GM19351 (cell line): ENCODE data around the gene ABCG1.

ENCODE experiments used
- ATAC-seq: cut with Tn5 transposase; IDR thresholded peaks from one replicate; pipeline ENCODE4 v1.9.1; 2021; ENCODE audit warnings: mild to moderate bottlenecking, moderate library complexity; ENCODE audit not compliant: unreplicated experiment

The ABCG1 gene

DNA sequence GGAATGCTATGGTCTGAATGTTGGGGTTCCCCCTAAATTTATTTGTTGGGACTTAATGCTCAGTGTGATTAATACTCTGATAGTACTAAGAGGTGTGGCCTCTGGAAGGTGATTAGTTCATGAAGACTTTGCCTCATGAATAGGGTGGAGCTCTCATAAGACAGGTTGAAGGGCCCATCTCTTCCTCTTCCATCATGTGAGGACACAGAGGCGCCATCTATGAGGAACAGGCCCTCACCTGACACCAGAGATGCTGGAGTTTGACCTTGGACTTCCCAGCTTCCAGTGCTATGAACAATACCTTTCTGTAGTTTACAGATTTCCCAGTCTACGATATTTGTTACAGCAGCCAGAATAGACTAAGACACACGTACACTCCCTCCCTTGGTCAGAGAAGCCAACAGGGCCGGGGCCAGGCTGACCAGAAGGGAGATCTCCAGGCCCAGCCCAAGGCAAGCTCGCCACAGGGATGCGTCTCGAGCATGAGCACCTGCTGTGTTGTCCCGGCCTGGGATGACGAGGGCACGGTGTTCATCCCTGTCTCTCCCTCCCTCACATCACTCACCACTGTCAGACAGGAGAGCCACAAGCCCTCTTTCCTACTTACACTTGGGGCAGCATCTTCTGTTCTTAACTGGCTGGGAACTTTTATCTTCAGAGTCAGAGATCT is 4.7 kb upstream of the ABCG1 start:
- no peak for ATAC-seq

DNA sequence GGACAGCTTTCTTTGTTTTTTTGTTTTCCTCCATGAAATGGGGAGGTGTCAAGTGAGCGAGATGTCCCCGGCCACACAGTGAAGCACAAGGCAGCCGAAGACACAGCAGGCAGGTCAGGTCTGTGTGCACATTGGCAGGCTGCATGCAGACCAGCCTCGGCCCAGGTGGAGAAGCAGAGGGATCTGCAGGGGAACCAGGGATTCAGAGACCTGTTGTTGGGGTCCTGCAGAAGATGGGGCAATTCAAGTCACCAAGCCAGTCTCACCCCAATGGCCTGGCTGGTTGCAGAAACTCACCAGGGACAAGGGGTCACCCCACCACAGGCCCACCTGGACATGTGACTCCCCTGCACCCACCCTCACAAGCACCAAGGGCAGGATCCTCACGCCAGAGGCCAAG is 4.0 kb upstream of the ABCG1 start:
- ATAC-seq, result no peak

GRCh38 chr21:42215942-42216725 is 2.8 kb upstream of the ABCG1 start:
- ATAC-seq, result no peak

- ATAC-seq, result no peak
These were observed 2.0 kb upstream of the ABCG1 start for GRCh38 chr21:42216726-42217572.

DNA sequence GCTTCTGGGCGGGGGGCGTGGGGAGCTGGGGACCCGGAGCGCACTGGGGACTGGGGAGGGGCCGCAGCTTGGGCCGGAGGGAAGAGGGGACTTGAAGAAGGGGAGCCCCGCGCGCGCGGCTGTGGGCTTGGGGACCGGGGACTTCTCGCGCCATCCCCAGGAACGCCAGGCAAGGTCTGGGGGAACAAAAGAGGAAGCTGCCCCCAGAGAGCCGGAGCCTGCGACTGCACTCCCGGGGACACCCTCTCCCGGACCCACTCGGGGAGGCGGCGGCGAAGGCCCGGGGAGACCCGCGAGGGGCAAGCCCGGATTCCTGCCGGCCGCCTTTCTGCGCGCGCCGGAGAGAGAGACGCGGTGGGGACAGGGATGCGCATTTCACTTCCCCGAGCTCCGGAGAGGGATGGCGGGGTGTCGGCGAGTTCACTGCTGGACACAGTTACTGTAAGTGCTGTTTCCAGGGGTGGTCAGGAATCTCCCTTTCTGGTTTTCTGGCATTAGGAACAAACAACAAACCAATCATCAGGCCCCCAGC is 732 bp downstream of the ABCG1 start:
- ATAC-seq, result peak; percentile 13

DNA sequence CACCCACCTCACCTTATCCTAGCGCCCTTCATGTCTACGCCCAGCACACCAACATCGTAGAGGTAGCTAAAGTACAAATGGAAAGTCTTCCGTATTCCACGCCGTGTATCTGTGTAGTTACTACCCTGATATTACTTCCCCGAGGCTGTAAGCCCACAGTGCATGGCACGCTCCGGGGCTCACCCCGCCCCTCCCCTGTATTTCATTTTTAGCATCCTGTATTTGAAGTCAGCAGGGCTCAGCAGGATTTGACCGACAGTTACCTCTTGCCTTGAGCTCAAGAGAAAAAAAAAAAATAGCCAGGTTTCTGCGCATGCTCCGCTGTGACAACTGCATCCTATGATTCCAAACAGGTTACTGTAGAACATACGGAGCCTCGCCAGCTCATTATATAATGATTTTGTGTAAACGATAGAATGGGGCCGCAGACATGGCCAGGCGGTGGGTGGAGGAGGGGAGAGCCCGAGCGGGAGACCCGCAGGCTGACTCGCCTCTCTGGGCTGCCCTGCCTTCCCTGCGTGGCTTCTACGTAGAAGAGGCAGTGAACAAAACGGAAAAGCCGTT is 1.3 kb downstream of the ABCG1 start:
- peak; percentile 53 for ATAC-seq

- no peak for ATAC-seq
These were observed 2.8 kb downstream of the ABCG1 start for GRCh38 chr21:42221581-42222345.

- ATAC-seq, result no peak
These were observed 3.4 kb downstream of the ABCG1 start for GRCh38 chr21:42222386-42222785.

DNA sequence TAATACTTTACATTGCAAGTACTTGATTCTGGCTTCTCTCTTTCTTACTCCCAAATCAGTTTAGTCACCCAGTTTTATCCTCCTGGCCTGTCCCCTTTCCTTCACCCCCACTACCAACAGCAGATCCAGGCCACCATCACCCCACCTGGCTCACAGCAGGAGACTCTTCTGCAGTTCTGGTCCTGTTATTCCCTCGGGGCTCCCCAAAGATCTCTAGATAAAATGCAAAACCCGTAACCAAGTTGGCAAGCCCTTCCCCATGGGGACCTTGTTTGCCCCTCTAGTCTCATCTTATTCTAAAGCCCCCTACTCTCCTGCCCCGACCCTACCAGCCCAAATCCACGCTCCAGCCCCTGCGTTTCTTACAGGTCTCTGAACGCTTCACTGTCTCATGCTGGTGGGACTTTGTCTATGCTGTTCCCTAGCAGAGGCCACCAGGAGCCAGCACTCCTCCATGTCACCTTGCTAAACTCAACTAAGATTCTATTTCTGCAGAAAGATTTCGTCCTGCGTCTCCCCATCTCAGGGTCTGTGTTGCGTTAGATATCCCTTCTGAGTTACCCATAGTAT is 4.0 kb downstream of the ABCG1 start:
- ATAC-seq, result no peak

DNA sequence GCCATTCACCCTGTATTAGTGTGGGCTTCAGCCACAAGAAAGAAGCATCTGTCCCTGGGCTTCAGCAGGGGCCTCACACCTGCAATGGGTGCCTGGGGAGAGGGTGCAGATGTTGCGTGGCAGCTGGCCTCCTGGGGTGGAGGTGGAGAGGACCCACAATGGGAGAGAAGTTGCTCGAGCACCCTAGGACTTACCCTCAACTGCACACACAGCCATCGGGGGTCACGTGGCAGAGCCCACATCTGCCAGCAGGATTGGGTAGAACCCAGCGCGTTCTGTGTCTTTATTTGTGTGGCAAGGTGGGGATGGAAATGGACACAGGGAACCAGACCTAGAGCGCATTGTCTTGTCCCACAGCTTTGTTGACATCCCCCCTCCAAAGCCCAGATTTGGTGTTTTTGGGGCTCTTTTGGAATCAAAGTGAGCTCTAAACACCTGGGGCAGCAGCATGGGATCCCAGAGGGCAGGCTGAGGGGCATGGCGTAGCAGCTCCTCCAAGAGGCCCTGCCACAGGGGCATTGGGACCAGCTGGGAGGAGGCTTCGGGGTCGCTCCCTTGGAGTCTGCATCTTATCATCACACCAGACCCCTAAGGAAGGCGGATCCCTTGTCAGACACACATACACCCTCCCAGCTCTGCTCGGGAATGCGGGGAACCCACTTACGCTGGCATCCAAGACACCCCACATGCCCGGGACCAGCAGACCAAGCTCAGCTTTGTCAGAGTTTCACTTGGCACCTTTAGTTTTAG is 5.1 kb downstream of the ABCG1 start:
- ATAC-seq, result no peak

DNA sequence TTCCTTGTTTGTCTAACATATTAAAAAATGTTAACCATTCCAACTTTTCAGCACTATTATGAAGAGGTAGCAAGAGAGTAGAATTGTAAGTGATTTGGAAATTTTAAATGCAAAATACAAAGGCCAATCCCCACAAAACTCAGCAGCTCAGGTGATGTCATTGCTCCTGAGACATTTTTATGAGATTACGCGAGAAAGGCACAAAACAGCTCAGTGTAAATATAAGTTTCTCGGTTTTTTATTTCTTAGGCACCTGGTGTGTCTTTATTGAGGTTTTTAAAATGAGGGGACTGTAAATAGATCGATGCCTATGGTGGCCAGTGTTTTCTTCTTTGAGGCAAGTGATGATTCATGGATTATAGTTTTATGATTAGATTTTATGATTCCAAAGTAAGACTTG is 6.1 kb downstream of the ABCG1 start:
- ATAC-seq, result no peak

DNA sequence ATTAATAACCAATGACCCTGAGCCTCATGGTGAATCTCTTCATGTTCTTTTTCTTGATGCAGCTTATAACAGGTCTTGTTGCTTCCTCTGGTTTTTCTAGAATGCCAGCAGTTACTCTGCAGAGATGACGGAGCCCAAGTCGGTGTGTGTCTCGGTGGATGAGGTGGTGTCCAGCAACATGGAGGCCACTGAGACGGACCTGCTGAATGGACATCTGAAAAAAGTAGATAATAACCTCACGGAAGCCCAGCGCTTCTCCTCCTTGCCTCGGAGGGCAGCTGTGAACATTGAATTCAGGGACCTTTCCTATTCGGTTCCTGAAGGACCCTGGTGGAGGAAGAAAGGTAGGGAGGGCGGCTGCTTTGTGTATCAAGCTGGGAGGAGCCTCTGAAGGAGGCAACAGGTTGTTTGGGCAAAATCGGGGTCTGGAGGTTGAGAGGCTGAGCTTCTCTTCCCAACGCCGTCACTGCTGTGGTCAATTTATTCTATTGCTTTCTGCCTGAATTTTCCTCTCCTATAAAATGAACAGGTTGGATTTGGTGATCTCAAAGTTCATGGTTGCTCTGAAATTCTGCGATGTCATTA is 6.7 kb downstream of the ABCG1 start:
- no peak for ATAC-seq

DNA sequence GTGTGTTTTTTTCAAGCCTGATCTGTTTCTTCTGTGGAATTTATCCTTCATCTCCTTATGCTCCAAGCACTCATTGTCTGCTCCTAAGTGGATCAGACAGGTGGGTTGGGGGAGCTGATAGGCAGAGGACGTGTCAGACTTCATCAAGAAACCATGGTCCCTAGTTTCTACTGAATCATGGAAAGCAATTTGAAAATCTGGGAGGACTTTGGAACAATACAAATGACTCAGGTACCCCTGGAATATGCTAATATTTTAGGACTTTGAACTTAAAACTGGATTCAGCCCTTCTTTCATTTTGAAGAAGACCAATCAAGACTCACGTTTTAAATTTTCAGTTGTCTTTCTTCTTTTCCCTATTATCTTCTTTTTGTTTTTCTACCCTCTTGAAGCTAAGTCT is 7.7 kb downstream of the ABCG1 start:
- ATAC-seq, result no peak

- ATAC-seq, result peak; percentile 94
These were observed 9.2 kb downstream of the ABCG1 start for GRCh38 chr21:42227909-42228708.

DNA sequence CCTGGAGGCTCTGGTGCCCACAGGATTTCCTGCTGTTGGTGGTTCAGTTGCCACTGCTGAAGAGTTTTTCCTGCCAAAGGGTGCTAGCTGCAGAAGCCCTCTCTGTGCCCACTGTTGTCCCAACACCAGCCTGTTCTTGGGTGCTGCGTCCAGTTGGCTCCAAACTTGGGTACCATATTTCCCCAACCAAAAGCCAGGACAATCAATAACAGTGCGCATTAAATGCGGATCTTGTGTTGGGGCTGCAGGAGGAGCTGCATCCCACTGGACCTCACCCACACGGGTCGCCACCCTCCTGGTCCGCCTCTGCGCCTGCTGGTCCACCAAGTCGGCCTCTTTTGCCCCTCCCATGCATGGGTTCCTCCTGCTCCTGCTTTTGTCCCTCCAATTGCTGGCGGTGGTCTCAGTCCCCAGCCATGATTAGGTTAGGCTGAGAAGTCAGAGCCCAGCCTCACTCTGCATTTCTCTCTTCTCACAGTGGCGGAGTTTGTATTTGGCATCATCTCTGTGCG is 9.8 kb downstream of the ABCG1 start:
- no peak for ATAC-seq

- no peak for ATAC-seq
These were observed 10.7 kb downstream of the ABCG1 start for GRCh38 chr21:42229676-42230075.

DNA sequence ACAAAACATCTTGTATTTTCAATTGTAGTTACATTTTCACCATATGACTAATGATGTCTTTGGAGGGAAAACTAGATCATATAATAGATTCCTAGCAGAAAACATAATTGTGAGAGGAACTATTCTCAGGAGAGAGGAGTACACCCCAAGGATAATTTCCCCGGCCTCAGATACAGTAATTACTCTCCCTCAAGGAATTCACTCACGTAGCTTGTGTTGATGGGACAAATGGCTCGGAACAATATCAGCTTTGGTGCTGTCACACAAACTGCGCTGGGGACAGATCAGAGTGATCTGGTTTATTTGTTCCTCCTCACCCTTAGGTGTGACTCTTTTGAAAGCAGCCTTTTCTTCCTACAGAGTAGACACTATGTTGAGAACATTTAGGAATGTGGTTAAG is 11.2 kb downstream of the ABCG1 start:
- ATAC-seq, result no peak

DNA sequence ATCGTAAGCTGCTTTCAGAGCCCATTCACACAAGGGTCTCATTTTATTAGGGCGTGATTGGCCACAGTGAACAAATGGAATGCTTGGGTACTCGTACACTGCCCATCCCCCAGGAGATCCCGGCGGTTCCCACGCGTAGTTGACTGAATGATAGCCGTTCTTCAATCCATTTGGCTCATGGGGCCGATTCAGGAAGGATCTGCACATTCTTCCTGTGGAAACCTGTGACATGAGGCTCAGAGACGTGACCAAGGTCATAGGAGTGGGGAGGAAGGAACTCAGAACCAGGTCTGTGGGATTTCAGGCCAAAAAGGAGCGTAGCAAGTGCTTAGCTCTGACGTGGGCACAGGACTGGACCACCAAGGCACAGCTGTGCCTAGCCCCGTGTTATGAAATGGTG is 11.7 kb downstream of the ABCG1 start:
- no peak for ATAC-seq
